Upper lobe of right lung (tissue), 1 donor: Measurements from ENCODE around the gene IL1RAPL1. TPM values are rescaled to one million over a fixed set of nuclear protein-coding genes. Genes with fewer than 3 reads are reported as not detected.

ENCODE experiments used
- ATAC-seq: fragments of 200-7000 bp; cut with Tn5 transposase; one replicate; pipeline ENCODE4 v1.9.1; 2020; ENCODE audit warnings: mild to moderate bottlenecking, moderate library complexity
- DNase-seq: peaks from one replicate; pipeline ENCODE4 v3.0.0-alpha.2; 2020
- H3K27ac ChIP-seq: fragments of 200-600 bp; one replicate; pipeline ENCODE4 v1.8.0; 2022
- H3K27me3 ChIP-seq: fragments of 200-600 bp; one replicate; pipeline ENCODE4 v1.8.0; 2022; ENCODE audit warnings: mild to moderate bottlenecking
- H3K36me3 ChIP-seq: fragments of 200-600 bp; one replicate; pipeline ENCODE4 v1.8.0; 2022
- H3K4me1 ChIP-seq: fragments of 200-600 bp; one replicate; pipeline ENCODE4 v1.8.0; 2022
- H3K4me3 ChIP-seq: fragments of 200-600 bp; one replicate; pipeline ENCODE4 v1.8.0; 2022; ENCODE audit warnings: mild to moderate bottlenecking
- H3K9me3 ChIP-seq: fragments of 200-600 bp; one replicate; pipeline ENCODE4 v1.8.0; 2022
- intact Hi-C: fragments of 100-400 bp; cut with DNase I; formaldehyde crosslinking; loops from one replicate; pipeline ENCODE4 v1.11.0; 2022
- total RNA-seq: library from RNA; stranded (reverse); fragmentation: NEBNext Ultra II Directional; extraction: Animal tissue kit (Norgen Biotek cat#: 25700); gene quantifications from one replicate; pipeline ENCODE4 v1.2.1, GENCODE V29; 2021
- TF ChIP-seq, protein P1 (sequence below): fragments of 200-600 bp; IDR thresholded peaks from one replicate; pipeline ENCODE4 v1.8.0; 2022; ENCODE audit warnings: antibody characterized with exemption
- donor health status: DM: no; HTN: yes; CAD: no; lungs with severe emphysema.

The IL1RAPL1 gene
- total RNA-seq, 1 donor from 2014 or later: not detected

GRCh38 chrX:29229802-29230201 is 642.6 kb downstream of the IL1RAPL1 start:
- Histone ChIP-seq H3K36me3 (no peaks in the 10 kb centered on the region), H3K27ac (no peak overlapping the region), H3K4me1 (no peaks in the 10 kb centered on the region), H3K9me3 (no peaks in the 10 kb centered on the region), H3K27me3 (no peaks in the 10 kb centered on the region), H3K4me3 (no peak overlapping the region)
- intact Hi-C loops: no loop called here
- TF ChIP-seq, protein P1, sequence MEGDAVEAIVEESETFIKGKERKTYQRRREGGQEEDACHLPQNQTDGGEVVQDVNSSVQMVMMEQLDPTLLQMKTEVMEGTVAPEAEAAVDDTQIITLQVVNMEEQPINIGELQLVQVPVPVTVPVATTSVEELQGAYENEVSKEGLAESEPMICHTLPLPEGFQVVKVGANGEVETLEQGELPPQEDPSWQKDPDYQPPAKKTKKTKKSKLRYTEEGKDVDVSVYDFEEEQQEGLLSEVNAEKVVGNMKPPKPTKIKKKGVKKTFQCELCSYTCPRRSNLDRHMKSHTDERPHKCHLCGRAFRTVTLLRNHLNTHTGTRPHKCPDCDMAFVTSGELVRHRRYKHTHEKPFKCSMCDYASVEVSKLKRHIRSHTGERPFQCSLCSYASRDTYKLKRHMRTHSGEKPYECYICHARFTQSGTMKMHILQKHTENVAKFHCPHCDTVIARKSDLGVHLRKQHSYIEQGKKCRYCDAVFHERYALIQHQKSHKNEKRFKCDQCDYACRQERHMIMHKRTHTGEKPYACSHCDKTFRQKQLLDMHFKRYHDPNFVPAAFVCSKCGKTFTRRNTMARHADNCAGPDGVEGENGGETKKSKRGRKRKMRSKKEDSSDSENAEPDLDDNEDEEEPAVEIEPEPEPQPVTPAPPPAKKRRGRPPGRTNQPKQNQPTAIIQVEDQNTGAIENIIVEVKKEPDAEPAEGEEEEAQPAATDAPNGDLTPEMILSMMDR: no peak
- DNase-seq: no peak
- no peak for ATAC-seq

GRCh38 chrX:29231800-29232199 is 644.6 kb downstream of the IL1RAPL1 start:
- Histone ChIP-seq H3K27me3 (no peaks in the 10 kb centered on the region), H3K4me1 (no peaks in the 10 kb centered on the region), H3K36me3 (no peaks in the 10 kb centered on the region), H3K27ac (no peak overlapping the region), H3K9me3 (no peaks in the 10 kb centered on the region), H3K4me3 (no peak overlapping the region)
- ATAC-seq: no peak
- TF ChIP-seq, protein P1: peak; percentile 5
- intact Hi-C loops: no loop called here
- no peak for DNase-seq

DNA sequence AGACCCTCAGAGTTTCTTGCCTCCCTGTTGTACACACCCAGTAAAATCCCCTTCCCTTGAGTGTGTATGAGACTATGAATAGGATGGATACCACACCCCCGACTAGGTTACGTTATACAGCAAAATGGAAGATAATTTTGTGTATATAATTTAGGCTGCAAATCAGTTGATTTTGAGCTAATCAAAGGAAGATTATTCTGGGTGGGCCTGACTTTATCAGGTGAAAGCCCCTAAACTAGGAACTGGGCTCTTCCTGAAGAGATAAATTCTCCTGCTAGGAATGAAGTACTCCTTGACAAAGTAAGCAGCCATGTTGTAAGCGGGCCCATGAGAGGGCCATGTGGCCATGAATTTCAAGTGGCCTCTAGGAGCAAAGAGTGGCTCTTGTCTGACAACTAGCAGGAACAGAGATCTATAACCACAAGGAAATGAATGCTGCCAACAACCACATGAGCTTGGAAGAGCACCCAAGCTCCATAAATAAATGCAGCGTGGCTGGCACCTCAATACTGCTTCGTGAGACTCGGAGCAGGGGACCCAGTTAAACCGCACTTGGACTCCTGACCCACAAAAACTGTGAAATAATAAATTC is 646.4 kb downstream of the IL1RAPL1 start:
- TF ChIP-seq, protein P1: no peak
- no peaks in the 10 kb centered on the region for H3K36me3 ChIP-seq
- intact Hi-C loops: no loop called here
- H3K9me3 ChIP-seq: no peaks in the 10 kb centered on the region
- no peak overlapping the region for H3K27ac ChIP-seq
- no peaks in the 10 kb centered on the region for H3K4me1 ChIP-seq
- no peak for DNase-seq
- H3K27me3 ChIP-seq: no peaks in the 10 kb centered on the region
- ATAC-seq: peak; percentile 43
- no peak overlapping the region for H3K4me3 ChIP-seq

- TF ChIP-seq, protein P1: no peak
- intact Hi-C loops: no loop called here
- no peak for ATAC-seq
Observed at GRCh38 chrX:29237972-29238371, 650.7 kb downstream of the IL1RAPL1 start.

DNA sequence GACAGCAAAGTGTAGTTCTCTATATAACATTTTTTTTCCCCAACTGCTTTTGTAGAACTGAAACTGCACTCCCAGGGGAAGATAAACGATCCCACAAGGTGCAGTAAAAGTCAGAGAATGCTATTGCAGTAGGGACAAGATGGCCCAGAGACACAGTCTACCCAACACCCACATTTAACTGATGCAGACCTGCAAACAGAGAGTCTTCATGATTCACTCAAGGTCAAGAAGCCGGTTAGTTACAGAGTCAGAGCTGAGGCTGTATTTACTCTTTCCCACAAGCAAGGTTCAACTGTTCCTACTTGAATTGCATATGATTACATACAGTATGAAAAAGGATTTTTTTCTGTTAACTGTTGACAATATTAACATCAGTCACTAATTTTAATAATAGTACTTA is 654.6 kb downstream of the IL1RAPL1 start:
- TF ChIP-seq, protein P1: no peak
- Histone ChIP-seq H3K4me1 (no peaks in the 10 kb centered on the region), H3K27ac (no peak overlapping the region), H3K4me3 (no peak overlapping the region), H3K27me3 (no peaks in the 10 kb centered on the region), H3K36me3 (no peaks in the 10 kb centered on the region), H3K9me3 (no peaks in the 10 kb centered on the region)
- intact Hi-C loops: no loop called here
- no peak for ATAC-seq
- no peak for DNase-seq

More at GRCh38 chrX:29237972-29238371, 650.7 kb downstream of the IL1RAPL1 start:
- no peaks in the 10 kb centered on the region for H3K9me3 ChIP-seq
- DNase-seq: no peak
- H3K36me3 ChIP-seq: no peaks in the 10 kb centered on the region
- no peaks in the 10 kb centered on the region for H3K4me1 ChIP-seq
- no peaks in the 10 kb centered on the region for H3K27me3 ChIP-seq
- no peak overlapping the region for H3K4me3 ChIP-seq
- H3K27ac ChIP-seq: no peak overlapping the region

- Histone ChIP-seq H3K27ac (no peak overlapping the region), H3K9me3 (no peaks in the 10 kb centered on the region), H3K36me3 (no peaks in the 10 kb centered on the region), H3K27me3 (no peaks in the 10 kb centered on the region), H3K4me1 (no peaks in the 10 kb centered on the region), H3K4me3 (no peak overlapping the region)
- TF ChIP-seq, protein P1: no peak
- DNase-seq (no peak), ATAC-seq (no peak)
- intact Hi-C loops: no loop called here
Observed at GRCh38 chrX:29242856-29243255, 655.6 kb downstream of the IL1RAPL1 start.
